Thyroid gland (tissue), 4 donors: ENCODE data around the gene SCN2B. TPM values are rescaled to one million over a fixed set of nuclear protein-coding genes. Genes with fewer than 3 reads are reported as not detected.

ENCODE experiments used
- DNase-seq, 2 donors: peaks; one replicate each; pipeline ENCODE4 v3.0.0-alpha.2; 2019
- H3K27ac ChIP-seq, 3 donors: fragments of 200-600 bp; sonication (generic); 1 replicate in 2 of 3; 2 replicates in 1 of 3; pipeline ENCODE4 v1.5.1; 2016 to 2019; ENCODE audit warnings: mild to moderate bottlenecking in 1 of 3, moderate library complexity in 1 of 3
- H3K27me3 ChIP-seq: fragments of 200-600 bp; sonication (generic); one replicate; pipeline ENCODE4 v1.5.1; 2019
- H3K36me3 ChIP-seq, 2 donors: fragments of 200-600 bp; sonication (generic); one replicate each; pipeline ENCODE4 v1.5.1; 2016 to 2019
- H3K4me1 ChIP-seq, 2 donors: fragments of 200-600 bp; sonication (generic); one replicate each; pipeline ENCODE4 v1.5.1; 2017 to 2019
- H3K4me3 ChIP-seq, 3 donors: fragments of 200-600 bp; sonication (generic); replicated peaks in 1 of 3; 1 replicate in 2 of 3; 2 replicates in 1 of 3; pipeline ENCODE4 v1.5.1; 2016; ENCODE audit warnings: mild to moderate bottlenecking in 1 of 3
- H3K9me3 ChIP-seq: fragments of 200-600 bp; sonication (generic); one replicate; pipeline ENCODE4 v1.5.1; 2017
- CTCF ChIP-seq, 6 experiments: fragments of 200-600 bp in 3 of 6; fragments of 450-650 bp in 3 of 6; sonication (generic) in 3 of 6; IDR thresholded peaks; one replicate each; pipeline ENCODE4 v1.5.1; 2016 to 2019; ENCODE audit warnings: antibody characterized with exemption in 6 of 6, mild to moderate bottlenecking in 2 of 6, inconsistent platforms in 1 of 6, moderate library complexity in 1 of 6
- POLR2A ChIP-seq, 2 donors: fragments of 450-650 bp; IDR thresholded peaks; one replicate each; pipeline ENCODE4 v1.6.1; 2017; ENCODE audit warnings: antibody characterized with exemption in 2 of 2, mild to moderate bottlenecking in 2 of 2, moderate library complexity in 1 of 2
- WGBS, 2 donors: methylation state at CpG; one replicate each; pipeline ENCODE4 v1.1.5; 2017; 5-methylcytosine and 5-hydroxymethylcytosine counted together
- intact Hi-C: fragments of 100-400 bp; cut with DNase I; formaldehyde crosslinking; loops from one replicate; pipeline ENCODE4 v1.15.1; 2023
- total RNA-seq, 4 donors: library from RNA; depleted of rRNA; stranded (reverse); fragments of >200 nt; gene quantifications; one replicate each; pipeline ENCODE4 v1.2.3, GENCODE V29; 2016

Gene SCN2B
- total RNA-seq, 4 donors from 2014 or later: 0.13 to 0.83 (median 0.31) TPM

- intact Hi-C loops: loop anchor here (1.0 kb wide), 1 partner anchor 25 kb away; no protein-coding TSS in a partner anchor
- peaks cover 5% of the 10 kb centered on the region for H3K27me3 ChIP-seq
These were observed 30.9 kb downstream of the SCN2B start for GRCh38 chr11:118145285-118146227.

GRCh38 chr11:118144301-118145268 lies 31.9 kb downstream of the SCN2B start:
- Histone ChIP-seq H3K4me3 (peak overlapping the region in 1 of 3 donors; percentile 55), H3K4me1 (peaks cover 5 to 6% of the 10 kb centered on the region in 2 donors), H3K9me3 (no peaks in the 10 kb centered on the region), H3K36me3 (no peaks in the 10 kb centered on the region), H3K27ac (peak overlapping the region in 1 of 3 donors; percentile 34), H3K27me3 (peaks cover 5% of the 10 kb centered on the region)
- no peak for DNase-seq
- TF ChIP-seq CTCF (IDR thresholded peaks at IDR 0.05) (no peak), POLR2A (IDR thresholded peaks at IDR 0.05) (no peak)
- 56% methylated on average over 20 of the region's 20 CpGs for WGBS, 2 donors
- intact Hi-C loops: no loop called here

More at GRCh38 chr11:118145285-118146227, 30.9 kb downstream of the SCN2B start:
- TF ChIP-seq POLR2A (IDR thresholded peaks at IDR 0.05): no peak
- TF ChIP-seq CTCF (IDR thresholded peaks at IDR 0.05): peak; percentile 80 to 97 (median 90)
- peak; percentile 93 for DNase-seq
- H3K9me3 ChIP-seq: no peaks in the 10 kb centered on the region
- WGBS, 2 donors: 1 to 5% methylated on average over 33 to 43 of the region's 78 CpGs
- H3K36me3 ChIP-seq: no peaks in the 10 kb centered on the region
- peak overlapping the region in 2 of 3 donors; percentile 34 to 46 for H3K27ac ChIP-seq
- peak overlapping the region; percentile 5 to 55 (median 12) for H3K4me3 ChIP-seq
- H3K4me1 ChIP-seq: peaks cover 5 to 6% of the 10 kb centered on the region in 2 donors

GRCh38 chr11:118143661-118144185 lies 32.7 kb downstream of the SCN2B start:
- DNase-seq: no peak
- Histone ChIP-seq H3K36me3 (no peaks in the 10 kb centered on the region), H3K4me1 (peaks cover 5 to 6% of the 10 kb centered on the region in 2 donors), H3K27ac (no peak overlapping the region), H3K4me3 (no peak overlapping the region), H3K27me3 (peaks cover 5% of the 10 kb centered on the region), H3K9me3 (no peaks in the 10 kb centered on the region)
- 65 to 69% methylated on average over 12 of the region's 12 CpGs for WGBS, 2 donors
- intact Hi-C loops: no loop called here
- no peak for TF ChIP-seq POLR2A (IDR thresholded peaks at IDR 0.05)
- no peak for TF ChIP-seq CTCF (IDR thresholded peaks at IDR 0.05)

- Histone ChIP-seq H3K9me3 (no peaks in the 10 kb centered on the region), H3K27ac (no peak overlapping the region), H3K36me3 (no peaks in the 10 kb centered on the region), H3K4me1 (peaks cover 5 to 6% of the 10 kb centered on the region in 2 donors), H3K27me3 (peaks cover 5% of the 10 kb centered on the region), H3K4me3 (no peak overlapping the region)
- WGBS, 2 donors: 34 to 45% methylated on average over 6 of the region's 6 CpGs
- no peak for TF ChIP-seq CTCF (IDR thresholded peaks at IDR 0.05)
- TF ChIP-seq POLR2A (IDR thresholded peaks at IDR 0.05): no peak
- DNase-seq: peak in 1 of 2 donors; percentile 13
- intact Hi-C loops: no loop called here
These were observed 33.6 kb downstream of the SCN2B start for GRCh38 chr11:118142809-118143208.
